Thymus (tissue), 11 donors: ENCODE results near the gene IRF3. TPM values are rescaled to one million over a fixed set of nuclear protein-coding genes. Genes with fewer than 3 reads are reported as not detected.

ENCODE experiments used
- DNase-seq, 9 donors: peaks; one replicate each; pipeline ENCODE4 v3.0.0-alpha.2; 2013; ENCODE audit warnings: low spot score in 9 of 9, low read depth in 6 of 9, missing footprints in 1 of 9
- H3K27ac ChIP-seq, 2 donors: one replicate each; pipeline ENCODE4 v1.5.1; 2013; ENCODE audit warnings: control low read depth in 1 of 2, low read depth in 1 of 2, low read length in 1 of 2, mild to moderate bottlenecking in 1 of 2, moderate library complexity in 1 of 2
- H3K27me3 ChIP-seq, 2 donors: one replicate each; pipeline ENCODE4 v1.5.1; 2013; ENCODE audit warnings: low read length in 1 of 2; ENCODE audit not compliant: control insufficient read depth in 2 of 2, insufficient read depth in 1 of 2
- H3K36me3 ChIP-seq, 2 donors: one replicate each; pipeline ENCODE4 v1.5.1; 2013; ENCODE audit warnings: low read length in 1 of 2, mild to moderate bottlenecking in 1 of 2, moderate library complexity in 1 of 2; ENCODE audit not compliant: control insufficient read depth in 2 of 2, insufficient read depth in 2 of 2
- H3K4me1 ChIP-seq, 2 donors: one replicate each; pipeline ENCODE4 v1.5.1; 2013; ENCODE audit warnings: low read length in 2 of 2; ENCODE audit not compliant: control insufficient read depth in 2 of 2, insufficient read depth in 2 of 2
- H3K4me3 ChIP-seq, 2 donors: one replicate each; pipeline ENCODE4 v1.5.1; 2013; ENCODE audit warnings: low read length in 2 of 2, control low read depth in 1 of 2, mild to moderate bottlenecking in 1 of 2
- H3K9me3 ChIP-seq, 2 donors: one replicate each; pipeline ENCODE4 v1.5.1; 2013; ENCODE audit warnings: low read length in 1 of 2, mild to moderate bottlenecking in 1 of 2; ENCODE audit not compliant: control insufficient read depth in 2 of 2, insufficient read depth in 1 of 2
- WGBS: extraction: QIAGEN DNeasy Blood & Tissue Kit; methylation state at CpG from one replicate; pipeline ENCODE4 v1.1.7; 2013; 5-methylcytosine and 5-hydroxymethylcytosine counted together
- polyA plus RNA-seq: library from polyadenylated mRNA; stranded (reverse); fragments of 200-250 nt; gene quantifications from one replicate; pipeline ENCODE4 v1.2.3, GENCODE V29; 2013
- total RNA-seq: library from RNA; stranded (reverse); fragments of 120-200 nt; gene quantifications from one replicate; pipeline ENCODE4 v1.2.4, GENCODE V29; 2013
- donor health status: healthy.

The IRF3 gene
- total and polyA plus RNA-seq, 2 donors: 83.6 to 259 TPM

GRCh38 chr19:49664171-49665035 is 1.3 kb downstream of the IRF3 start:
- peaks cover 41 to 44% of the 10 kb centered on the region in 2 donors for H3K36me3 ChIP-seq
- peak overlapping the region; percentile 85 to 92 for H3K27ac ChIP-seq
- under 1% methylated on average over 53 of the region's 53 CpGs for WGBS
- H3K4me1 ChIP-seq: peaks cover 21 to 35% of the 10 kb centered on the region in 2 donors
- peaks cover 0 to 2% of the 10 kb centered on the region in 2 donors for H3K9me3 ChIP-seq
- peak overlapping the region; percentile 60 to 70 for H3K4me3 ChIP-seq
- no peaks in the 10 kb centered on the region for H3K27me3 ChIP-seq
- peak in 8 of 9 donors; percentile 60 to 89 (median 82) for DNase-seq

DNA sequence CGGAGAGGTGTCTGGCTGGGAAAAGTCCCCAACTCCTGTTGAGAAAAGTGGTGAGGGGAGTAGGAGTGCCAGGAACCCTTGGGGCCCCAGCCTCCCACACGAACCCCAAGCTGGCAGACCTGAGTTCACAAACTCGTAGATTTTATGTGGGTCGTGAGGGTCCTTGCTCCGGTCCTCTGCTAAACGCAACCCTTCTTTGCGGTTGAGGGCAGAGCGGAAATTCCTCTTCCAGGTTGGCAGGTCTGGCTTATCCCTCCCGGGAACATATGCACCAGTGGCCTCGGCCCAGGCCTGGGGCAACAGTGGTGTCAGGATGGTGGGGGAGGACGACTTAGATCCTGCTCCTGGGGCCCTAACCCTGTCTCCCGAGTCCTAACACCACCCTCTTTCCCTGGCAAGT is 2.4 kb downstream of the IRF3 start:
- no peak overlapping the region for H3K27ac ChIP-seq
- peaks cover 47 to 48% of the 10 kb centered on the region in 2 donors for H3K36me3 ChIP-seq
- H3K4me3 ChIP-seq: no peak overlapping the region
- peaks cover 21 to 35% of the 10 kb centered on the region in 2 donors for H3K4me1 ChIP-seq
- DNase-seq: no peak
- no peaks in the 10 kb centered on the region for H3K27me3 ChIP-seq
- peaks cover 0 to 2% of the 10 kb centered on the region in 2 donors for H3K9me3 ChIP-seq
- WGBS: 97% methylated on average over 12 of the region's 12 CpGs

- 98% methylated on average over 16 of the region's 16 CpGs for WGBS
- H3K4me1 ChIP-seq: peaks cover 18 to 35% of the 10 kb centered on the region in 2 donors
Observed at GRCh38 chr19:49662011-49662410, 3.6 kb downstream of the IRF3 start.

GRCh38 chr19:49660338-49660961 is 5.2 kb downstream of the IRF3 start:
- Histone ChIP-seq H3K36me3 (peaks cover 72 to 74% of the 10 kb centered on the region in 2 donors), H3K27me3 (no peaks in the 10 kb centered on the region), H3K4me1 (peaks cover 9 to 25% of the 10 kb centered on the region in 2 donors), H3K9me3 (no peaks in the 10 kb centered on the region), H3K27ac (no peak overlapping the region), H3K4me3 (no peak overlapping the region)
- WGBS: 96% methylated on average over 15 of the region's 15 CpGs
- no peak for DNase-seq

More at GRCh38 chr19:49662011-49662410, 3.6 kb downstream of the IRF3 start:
- H3K36me3 ChIP-seq: peaks cover 56 to 59% of the 10 kb centered on the region in 2 donors
- no peak for DNase-seq
- no peak overlapping the region for H3K4me3 ChIP-seq
- no peak overlapping the region for H3K27ac ChIP-seq
- peaks cover 0 to 2% of the 10 kb centered on the region in 2 donors for H3K9me3 ChIP-seq
- H3K27me3 ChIP-seq: no peaks in the 10 kb centered on the region

- Histone ChIP-seq H3K27me3 (no peaks in the 10 kb centered on the region), H3K27ac (no peak overlapping the region), H3K36me3 (peaks cover 88% of the 10 kb centered on the region in 2 donors), H3K4me3 (no peak overlapping the region), H3K4me1 (peaks cover 4 to 12% of the 10 kb centered on the region in 2 donors), H3K9me3 (no peaks in the 10 kb centered on the region)
- no peak for DNase-seq
- WGBS: 98% methylated on average over 12 of the region's 12 CpGs
Observed at GRCh38 chr19:49658566-49659442, 6.9 kb downstream of the IRF3 start.

GRCh38 chr19:49658139-49658517 is 7.5 kb downstream of the IRF3 start:
- WGBS: 97% methylated on average over 15 of the region's 15 CpGs
- Histone ChIP-seq H3K4me3 (no peak overlapping the region), H3K27me3 (no peaks in the 10 kb centered on the region), H3K9me3 (no peaks in the 10 kb centered on the region), H3K4me1 (peaks cover 0 to 5% of the 10 kb centered on the region in 2 donors), H3K36me3 (peaks cover 93 to 95% of the 10 kb centered on the region in 2 donors), H3K27ac (no peak overlapping the region)
- no peak for DNase-seq

- no peak overlapping the region for H3K27ac ChIP-seq
- no peaks in the 10 kb centered on the region for H3K9me3 ChIP-seq
- WGBS: 99% methylated on average over 22 of the region's 22 CpGs
- no peak overlapping the region for H3K4me3 ChIP-seq
- no peaks in the 10 kb centered on the region for H3K27me3 ChIP-seq
- peaks cover 93 to 98% of the 10 kb centered on the region in 2 donors for H3K36me3 ChIP-seq
- H3K4me1 ChIP-seq: peaks cover 0 to 1% of the 10 kb centered on the region in 2 donors
- no peak for DNase-seq
Observed at GRCh38 chr19:49657493-49658138, 8.0 kb downstream of the IRF3 start.

- no peak overlapping the region for H3K4me3 ChIP-seq
- H3K27me3 ChIP-seq: no peaks in the 10 kb centered on the region
- no peak for DNase-seq
- WGBS: 97% methylated on average over 17 of the region's 17 CpGs
- H3K36me3 ChIP-seq: peaks cover 87 to 98% of the 10 kb centered on the region in 2 donors
- H3K4me1 ChIP-seq: no peaks in the 10 kb centered on the region
- no peaks in the 10 kb centered on the region for H3K9me3 ChIP-seq
- H3K27ac ChIP-seq: no peak overlapping the region
Observed at GRCh38 chr19:49656456-49657109, 9.1 kb downstream of the IRF3 start.
